T-helper 2 cell treated with Interferon-gamma antibody and Interleukin-4, amounts not matched to agents 100 ng/mL and 5 ng/mL, for 36 hours (primary cell): ENCODE measurements around the gene CHSY3. TPM values are rescaled to one million over a fixed set of nuclear protein-coding genes. Genes with fewer than 3 reads are reported as not detected.

Source experiments
- intact Hi-C: fragments of 100-400 bp; cut with micrococcal nuclease; formaldehyde crosslinking; loops from one replicate; pipeline ENCODE4 v1.15.1; 2023
- total RNA-seq: library from RNA; stranded (reverse); gene quantifications from 2 replicates; pipeline ENCODE4 v1.2.3, GENCODE V29; 2022

CHSY3 gene
- total RNA-seq, 1 donor from 2014 or later: not detected

DNA sequence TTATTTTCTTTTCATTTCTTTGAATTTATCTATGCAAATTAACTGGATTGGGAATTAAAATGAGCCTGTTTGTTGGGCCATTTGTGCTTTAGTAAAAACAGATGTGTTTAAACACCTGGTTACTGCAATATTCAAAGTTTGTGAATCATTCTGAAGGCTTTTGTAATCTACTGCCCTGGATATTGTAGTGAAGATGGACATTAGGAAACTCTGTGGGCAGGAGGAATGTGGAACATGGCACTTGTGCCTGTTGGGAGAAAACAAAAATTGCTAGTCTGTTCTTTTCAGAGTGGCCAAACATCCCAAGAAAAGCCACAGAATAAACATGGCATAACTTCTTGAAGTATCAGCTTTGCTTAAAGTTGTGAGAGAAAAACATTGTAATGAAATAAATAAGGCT lies 40.8 kb downstream of the CHSY3 start:
- intact Hi-C loops: no loop called here

DNA sequence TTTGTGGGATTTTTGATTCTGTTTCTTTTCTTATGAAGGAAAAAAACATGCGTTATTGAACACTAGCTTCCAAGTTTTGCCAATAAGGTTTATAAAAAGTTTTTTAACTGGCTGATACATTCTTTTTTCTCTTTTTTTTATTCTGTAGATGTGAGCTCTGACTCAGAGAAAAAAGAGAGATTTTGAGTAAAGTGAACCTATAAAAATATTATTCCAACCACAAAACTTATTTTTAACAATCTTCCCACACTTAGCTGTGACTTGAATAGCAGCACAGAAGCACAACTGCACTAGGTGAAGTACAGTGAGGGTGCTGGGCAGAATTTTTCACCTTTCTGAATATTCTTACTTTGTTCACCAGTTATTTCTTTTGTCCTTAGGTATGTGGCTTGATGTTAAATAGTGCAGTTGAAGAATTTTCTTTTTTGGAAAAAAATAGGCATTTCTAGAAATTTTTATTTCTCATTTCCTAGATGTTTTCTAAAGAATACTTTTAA lies 41.6 kb downstream of the CHSY3 start:
- intact Hi-C loops: no loop called here

DNA sequence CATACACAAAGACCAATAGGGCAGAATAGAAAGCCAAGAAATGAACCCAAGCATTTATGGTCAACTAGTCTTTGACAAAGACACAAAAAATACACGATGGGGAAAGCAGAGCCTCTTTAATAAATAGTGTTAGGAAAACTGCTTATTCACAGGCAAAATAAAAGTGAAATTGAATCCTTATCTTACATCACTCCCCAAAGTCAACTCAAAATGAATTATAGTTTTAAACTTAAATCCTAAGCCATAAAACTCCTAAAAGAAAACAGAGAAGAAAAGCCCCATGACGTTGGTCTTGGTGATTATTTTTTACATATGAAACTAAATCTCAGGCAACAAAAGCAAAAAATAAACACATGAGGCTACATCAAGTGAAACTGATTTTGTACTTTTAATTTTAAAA lies 46.8 kb downstream of the CHSY3 start:
- intact Hi-C loops: no loop called here

DNA sequence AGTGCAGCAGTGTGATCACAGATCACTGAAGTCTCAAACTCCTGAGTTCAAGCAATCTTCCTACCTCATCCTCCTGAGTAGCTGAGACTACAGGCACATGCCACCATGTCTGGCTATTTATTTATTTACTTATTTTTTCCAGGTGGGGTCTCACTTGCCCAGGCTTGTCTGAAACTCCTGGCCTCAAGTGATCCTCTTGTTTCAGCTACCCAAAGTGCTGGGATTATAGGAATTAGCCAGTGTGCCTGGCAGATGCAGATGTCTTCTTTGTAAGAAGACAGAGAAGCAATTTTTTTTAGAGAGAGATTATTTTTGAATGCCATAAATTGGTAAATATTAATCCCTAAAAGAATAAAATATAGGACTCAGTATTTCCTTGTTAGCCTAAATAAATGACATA lies 54.3 kb downstream of the CHSY3 start:
- intact Hi-C loops: no loop called here

DNA sequence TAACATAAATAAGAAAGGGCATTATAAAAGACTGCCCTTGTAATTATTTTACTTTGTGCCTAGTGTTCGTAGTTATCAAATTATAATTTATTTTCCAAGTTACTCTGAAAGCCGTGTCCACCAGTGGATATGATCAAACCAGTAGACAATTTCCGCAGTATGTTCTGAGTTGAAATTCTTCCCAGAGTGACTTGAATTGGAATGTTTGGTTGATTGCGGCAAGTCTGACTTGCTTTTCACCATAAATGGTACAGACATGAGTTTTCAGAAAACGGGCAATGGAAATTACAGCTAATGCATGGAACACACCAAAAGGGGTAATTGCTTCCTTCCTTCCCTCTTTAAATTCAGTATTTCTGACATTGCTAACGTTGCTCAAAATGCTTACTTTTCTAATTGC lies 56.6 kb downstream of the CHSY3 start:
- intact Hi-C loops: no loop called here

DNA sequence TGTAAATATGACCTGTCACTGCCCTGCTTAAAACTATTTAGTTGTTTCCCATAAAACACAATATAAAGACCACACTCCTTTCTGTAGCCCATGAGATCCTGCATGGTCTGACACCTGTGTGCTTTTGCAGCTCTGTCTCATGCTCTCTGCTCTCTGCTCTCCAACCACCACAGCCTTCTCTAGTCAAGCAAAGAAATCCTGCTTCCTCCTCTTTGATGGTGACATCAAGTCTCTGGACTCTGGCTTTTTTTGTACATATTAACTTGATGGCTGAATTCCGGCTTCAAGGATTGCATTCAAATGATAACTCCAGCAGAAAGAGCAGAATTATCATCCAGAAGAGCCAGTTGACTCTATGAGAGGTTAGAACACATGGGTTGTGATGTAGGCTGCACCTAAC lies 58.2 kb downstream of the CHSY3 start:
- intact Hi-C loops: no loop called here

DNA sequence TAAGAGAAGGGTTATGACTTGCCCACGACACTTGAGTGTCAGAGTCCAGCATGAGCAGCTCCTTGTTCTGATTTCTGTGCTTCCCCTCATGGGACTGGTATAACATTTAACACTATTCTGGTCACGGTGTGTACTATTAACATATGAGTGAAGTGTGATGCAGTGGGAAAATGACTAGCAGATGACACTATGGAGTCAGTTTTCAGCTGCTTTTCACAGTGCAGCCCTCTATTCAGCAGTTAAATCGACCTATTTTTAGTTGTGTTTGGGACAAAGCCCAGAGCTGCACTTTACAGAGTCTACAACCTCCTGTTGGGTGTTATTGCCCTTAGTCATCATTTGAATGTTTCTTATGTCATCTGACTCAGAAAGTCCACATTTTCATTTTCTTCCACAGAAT lies 59.1 kb downstream of the CHSY3 start:
- intact Hi-C loops: no loop called here

DNA sequence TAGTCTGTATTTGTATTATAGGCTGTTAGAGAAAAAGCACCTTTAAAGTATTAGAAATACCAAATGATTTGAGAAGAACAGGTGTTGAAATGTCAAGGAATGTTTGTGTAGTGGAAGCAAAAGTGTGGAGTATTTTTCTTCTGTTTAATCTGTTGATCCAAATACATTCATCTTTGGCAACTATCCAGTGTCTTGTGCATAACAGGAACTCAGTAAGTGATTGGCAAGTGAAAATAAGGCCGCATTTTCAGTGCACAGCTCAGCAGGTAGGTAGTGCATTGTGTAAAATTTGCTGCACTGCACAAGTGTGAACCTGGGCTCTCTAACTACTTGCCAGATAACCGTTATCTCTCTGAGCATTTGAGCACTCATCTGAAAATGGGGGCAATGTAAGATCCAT lies 61.8 kb downstream of the CHSY3 start:
- intact Hi-C loops: no loop called here

DNA sequence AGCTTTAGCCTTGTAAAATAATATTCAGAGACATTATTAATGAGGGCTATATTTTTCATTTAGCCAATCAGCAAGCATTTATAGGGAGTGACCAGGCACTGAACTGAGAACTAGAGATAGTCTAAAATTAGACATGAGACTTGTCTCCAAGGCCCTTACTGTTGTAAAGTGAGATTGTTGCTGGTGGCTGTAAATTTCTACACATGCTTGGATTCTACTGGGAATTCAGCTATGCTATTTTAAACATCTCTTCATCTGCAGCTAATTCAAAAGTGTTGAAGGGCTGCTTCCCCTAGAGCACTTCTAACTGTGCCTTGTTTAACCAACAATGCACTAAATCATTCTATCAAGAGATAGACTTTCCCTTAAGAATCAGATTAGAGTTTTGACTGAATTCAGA lies 67.4 kb downstream of the CHSY3 start:
- intact Hi-C loops: no loop called here

DNA sequence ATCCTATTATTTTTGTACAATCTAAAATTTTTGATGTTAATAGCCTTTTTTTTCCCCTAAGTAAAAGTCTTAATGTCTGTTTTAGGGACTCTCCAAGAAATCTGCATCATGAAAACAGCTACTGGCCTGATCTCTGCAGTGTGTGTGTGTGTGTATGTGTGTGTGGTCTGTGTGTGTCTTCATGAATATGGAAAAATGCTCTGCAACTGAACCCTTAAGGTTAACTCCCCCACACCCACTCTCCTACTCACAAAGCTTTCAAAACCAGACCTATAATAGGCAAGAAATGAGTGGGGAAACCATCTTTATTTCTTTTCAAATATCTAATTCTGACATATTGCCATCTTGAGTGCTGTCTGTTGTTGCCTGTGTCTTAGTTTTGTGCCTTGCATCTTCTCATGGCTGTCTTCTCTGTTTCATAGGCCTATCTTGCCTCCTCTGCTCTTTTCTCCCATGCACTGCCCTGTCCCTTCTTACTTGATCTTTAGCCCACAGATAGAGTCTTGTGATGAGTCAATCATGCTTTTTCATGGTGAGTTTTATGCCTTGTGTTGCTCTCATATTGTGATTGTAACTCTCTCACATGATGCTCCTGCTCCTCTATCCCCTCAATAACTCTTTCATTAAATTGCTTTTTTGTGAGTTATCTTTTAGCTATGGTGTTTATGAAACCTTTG lies 68.3 kb downstream of the CHSY3 start:
- intact Hi-C loops: no loop called here

DNA sequence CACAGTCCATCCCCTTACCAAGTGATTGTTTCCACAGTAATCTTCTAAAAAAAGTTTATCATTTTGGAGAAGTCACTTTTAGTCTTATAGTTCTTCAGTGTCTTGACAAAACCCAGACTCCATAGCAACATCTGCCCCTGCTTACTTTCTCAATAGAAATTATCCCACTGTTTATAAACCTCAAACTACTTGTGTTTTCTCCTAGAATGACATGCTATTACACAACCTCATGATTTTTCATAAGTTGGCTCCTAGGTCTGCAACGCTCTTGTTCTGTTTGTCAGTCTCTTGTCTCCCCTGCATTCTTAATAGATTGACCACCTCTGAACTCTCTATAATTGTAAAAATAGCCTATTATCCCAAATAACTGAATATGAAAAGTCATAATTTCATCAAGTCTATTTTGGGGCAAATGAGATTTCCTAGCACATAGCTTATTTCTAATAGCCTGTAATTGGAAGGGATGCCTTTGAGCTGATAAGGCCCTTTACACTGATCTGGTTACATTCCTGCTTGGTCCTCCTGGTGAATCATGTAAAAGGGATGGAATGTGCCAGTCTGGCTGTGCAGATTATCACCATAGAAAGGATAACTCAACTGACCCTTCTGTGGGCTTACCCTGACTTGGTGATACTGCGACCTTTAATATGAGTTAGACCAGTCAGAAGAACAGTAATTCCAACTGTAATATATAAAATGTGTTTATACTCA lies 69.6 kb downstream of the CHSY3 start:
- intact Hi-C loops: no loop called here

DNA sequence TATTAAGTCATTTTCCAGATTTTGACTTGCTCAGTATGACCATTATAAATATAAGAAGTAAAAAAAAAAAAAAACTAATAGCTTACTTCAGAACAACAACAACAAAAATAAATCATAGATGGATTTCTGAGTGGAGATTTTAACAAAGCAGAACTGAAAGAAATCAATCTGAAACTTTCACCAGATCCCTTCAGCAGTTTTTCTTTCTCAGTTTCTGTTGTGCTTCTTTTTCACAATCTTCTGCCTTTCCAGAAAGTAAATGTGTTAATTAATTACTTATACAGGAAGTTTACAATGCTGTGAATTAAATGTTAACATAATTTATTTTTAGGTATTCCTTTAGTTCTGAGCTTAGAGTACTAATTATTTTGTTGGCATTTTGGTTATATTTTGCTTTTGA lies 73.5 kb downstream of the CHSY3 start:
- intact Hi-C loops: no loop called here

DNA sequence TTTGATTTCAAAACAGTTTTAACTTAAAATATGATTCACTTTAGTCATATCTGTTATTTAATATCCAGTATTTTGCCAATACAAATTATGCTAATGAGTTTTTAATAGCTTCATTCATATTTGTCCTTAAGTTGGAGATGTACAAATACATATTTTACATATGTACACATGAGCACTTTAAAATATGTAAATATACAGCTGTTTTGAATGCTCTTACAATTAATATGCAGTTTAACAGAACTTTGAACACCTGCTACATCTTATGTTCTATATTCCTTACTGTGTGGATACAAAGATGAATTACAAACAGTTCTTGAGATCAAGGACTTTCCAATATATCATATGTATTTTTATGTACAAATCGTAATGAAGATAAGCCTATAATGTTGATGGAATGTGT lies 74.0 kb downstream of the CHSY3 start:
- intact Hi-C loops: no loop called here

DNA sequence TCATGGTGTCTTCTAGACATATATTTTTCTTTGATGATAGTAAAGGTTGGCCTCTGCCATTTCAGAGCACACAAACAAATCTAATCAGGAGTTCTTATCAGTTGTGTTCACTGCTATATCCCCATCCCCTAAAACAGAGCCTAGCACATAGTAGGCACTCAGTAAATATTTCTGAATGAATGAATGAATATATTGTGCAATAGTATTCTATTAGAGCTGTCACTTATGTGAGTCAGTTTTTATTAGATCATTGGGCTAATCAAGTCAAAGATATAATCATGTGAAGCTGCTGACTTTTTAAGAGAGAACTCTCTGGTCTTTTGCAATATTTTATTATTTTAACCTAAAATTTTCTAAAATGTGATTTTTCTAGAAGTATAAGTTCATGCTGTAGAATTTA lies 84.2 kb downstream of the CHSY3 start:
- intact Hi-C loops: no loop called here

DNA sequence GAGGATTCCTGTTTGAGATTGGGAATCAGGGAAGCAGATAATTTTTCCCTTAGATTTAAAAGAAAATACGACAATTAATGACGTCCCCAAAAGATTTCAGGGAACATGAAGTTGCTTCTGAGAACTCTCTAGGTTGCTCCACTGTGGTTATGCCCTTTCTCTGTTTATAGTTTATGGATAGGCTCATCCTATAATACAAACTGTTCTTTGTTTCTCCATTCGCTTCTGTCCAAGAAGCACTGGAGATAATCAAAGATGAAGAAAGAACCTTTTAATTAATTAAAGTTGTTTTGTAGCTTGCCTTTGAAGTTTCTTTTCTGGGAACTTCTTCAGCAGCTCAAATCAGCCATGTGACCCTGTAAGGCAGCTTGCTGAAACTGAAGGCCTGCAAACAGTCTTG lies 87.5 kb downstream of the CHSY3 start:
- intact Hi-C loops: no loop called here

DNA sequence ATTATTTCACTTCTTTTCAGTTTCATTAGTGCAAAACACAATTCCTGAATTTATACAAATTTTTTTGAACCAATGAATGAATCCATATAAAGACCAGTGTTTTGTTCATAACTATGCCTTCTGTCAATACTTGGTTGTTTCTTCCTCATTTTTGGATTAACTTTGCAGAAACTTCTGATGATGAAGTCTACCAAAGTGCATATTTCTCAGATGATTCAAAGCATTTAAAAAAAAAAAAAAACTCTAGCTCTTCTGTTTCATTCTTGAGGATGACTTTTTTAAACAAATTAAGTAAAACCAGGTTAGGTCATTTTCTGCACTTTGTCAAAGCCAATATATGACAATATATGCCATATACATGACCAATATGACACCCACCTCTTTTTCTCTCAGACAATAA lies 92.6 kb downstream of the CHSY3 start:
- intact Hi-C loops: no loop called here

DNA sequence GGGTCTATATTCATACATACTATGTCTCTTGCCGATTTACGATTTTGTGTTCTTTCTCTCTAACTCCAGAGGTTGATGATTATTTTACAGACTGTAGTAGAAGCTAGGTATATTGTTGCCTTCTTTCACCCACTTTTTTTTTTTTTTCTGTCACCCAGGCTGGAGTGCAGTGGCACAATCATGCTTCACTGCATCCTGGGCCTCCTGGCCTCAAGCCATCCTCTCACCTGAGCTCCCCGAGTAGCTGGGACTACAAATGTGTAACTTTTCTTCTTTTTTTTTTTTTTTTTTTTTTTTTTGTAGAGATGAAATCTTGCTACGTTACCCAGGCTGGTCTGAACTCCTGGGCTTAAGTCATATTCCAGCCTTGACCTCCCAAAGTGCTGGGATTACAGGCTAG lies 96.2 kb downstream of the CHSY3 start:
- intact Hi-C loops: no loop called here

DNA sequence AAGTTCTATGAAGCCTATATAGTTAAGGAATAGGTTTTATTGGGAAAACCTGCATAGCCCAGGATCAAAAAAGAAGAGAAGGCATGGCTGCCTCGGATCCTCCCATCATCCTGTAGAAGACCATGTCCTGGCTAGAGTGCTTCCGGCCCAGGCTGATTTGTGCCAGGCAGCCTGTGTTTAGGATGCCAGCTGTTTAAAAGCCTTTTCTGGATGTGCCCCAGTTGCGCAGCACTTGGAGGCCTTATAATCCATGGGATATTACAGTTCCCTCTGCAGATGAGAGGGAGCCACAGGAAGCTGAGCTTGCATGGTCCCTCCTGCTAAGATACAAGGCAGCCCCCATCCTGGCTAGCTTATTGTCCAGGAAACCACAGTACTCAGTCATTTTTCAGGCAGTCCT lies 97.9 kb downstream of the CHSY3 start:
- intact Hi-C loops: no loop called here

DNA sequence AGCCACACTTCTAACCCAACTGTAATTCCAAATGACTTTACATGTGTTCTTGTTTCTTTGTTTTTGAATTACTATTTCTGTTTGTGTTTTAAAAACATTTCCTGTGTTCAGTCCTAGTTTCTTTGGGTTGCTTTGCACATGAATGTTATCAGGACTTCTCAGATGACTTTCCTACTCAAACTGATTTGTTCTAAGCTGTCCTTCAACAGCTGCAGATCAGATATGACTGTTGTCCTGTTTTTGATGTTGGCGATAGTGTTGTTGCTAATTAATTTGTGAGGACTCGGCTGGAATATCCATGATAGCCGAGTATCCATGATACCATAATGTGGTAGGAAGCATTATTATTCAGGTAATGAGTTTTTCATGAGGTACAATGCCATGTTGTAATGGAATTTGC lies 98.6 kb downstream of the CHSY3 start:
- intact Hi-C loops: no loop called here

DNA sequence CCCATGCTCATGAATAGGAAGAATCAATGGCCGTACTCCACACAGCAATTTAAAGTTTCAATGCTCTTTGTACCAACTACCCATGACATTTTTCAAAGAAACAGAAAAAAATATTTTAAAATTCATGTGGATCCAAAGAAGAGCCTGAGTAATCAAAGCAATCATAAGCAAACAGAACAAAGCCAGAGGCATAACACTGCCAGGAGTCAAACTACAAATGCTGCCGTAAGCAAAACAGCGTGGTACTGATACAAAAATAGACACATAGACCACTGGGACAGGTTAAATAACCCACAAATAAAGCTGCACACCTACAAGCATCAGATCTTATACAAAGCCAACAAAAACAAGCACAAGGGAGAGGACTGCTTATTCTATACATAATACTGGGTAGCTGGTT lies 107.7 kb downstream of the CHSY3 start:
- intact Hi-C loops: no loop called here

DNA sequence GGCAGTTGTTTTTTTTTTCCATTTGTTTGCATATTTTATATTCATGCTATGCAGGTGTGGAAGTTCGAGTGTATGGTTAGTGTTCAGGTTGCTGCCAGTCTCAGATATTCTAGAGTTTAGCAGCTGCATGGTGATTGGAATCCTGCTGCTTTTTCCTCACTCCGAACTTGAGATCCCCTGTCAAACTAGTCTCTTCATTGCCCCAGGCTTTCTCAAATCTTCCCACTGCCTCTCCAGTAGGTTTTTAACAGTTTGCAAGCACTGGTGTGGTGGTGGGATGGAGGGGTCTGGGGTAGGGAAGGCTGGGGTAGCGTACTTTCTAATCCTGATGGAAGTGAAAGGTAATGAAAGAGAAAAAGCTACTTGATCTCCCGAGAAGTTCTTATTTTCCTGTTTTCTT lies 112.9 kb downstream of the CHSY3 start:
- intact Hi-C loops: no loop called here

DNA sequence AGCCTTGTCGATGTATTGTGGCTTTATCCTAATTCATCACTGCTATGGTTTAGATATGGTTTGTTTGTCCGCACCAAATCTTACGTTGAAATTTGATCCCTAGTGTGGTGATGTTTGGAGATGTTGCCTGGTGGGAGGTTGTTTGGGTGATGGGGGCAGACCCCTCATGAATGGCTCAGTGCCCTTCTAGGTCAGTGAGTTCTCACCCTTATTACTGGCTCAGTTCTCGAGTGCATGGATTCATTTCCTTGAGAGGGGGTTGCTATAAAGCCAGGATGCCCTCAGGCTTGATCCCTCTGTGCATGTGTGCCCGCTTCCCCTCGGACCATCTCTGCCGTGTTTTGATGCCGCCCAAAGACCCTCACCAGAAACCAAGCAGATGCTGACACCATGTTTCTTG lies 114.4 kb downstream of the CHSY3 start:
- intact Hi-C loops: no loop called here

DNA sequence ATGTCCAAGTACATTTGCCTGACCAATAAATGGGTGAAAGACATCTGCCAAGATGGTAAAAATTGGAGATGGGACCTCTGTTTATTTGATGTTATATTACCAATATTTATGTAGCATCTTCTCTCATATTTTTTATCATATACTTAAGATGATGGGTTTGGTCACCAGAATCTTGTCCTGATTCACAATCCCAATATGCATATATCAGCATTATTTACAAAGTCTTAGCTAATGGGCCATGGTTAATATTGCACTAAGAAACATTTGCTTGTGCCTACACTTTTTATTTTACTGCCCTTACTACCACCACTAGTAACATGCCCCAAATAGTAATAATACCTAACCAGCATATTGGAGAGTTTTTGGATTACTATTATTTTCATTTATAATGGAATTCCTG lies 116.7 kb downstream of the CHSY3 start:
- intact Hi-C loops: no loop called here
